ENCODE data around the gene ABTB2. TPM values are rescaled to one million over a fixed set of nuclear protein-coding genes. Genes with fewer than 3 reads are reported as not detected.
"Not testable (repeated sequence)": the region's sequence is repeated elsewhere in the genome, so short reads cannot be mapped to it uniquely, and the experiment has no call there.

The ABTB2 gene
- 10 to 100 TPM; 12.2 to 30.3 TPM for total RNA-seq

DNA sequence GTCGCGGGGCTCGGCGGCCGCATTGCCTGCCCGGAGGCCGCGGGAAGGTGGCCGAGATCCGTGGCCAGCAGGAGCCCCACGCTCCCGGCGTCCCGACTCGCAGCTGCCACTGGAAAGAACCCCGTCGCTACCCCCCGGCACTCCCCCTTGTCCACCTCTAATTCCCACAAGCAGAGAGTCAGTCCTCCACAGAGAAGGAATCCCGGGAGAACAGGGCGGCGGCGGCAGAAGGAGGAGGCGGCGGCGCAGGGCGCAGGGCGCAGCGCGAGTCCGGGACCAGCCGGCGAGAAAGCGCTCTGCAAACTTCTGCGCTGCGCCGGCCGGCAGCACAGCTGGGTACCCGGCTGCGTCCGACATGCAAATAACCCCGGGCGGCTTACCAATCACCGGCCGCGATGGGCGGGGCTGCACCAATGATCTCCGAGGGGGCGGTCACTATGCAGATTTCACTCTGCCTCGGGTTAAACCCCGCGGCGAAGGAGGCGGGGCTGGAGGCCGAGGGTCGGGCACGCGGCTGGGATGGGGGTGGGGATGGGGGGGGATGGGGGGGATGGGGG, at the start of gene ABTB2:
Gene ABTB2 (minus strand): TSS at position 310 of the 557 bp plus-strand sequence.
- Mint-ChIP-seq H3K27ac (no peak within 1 kb of the TSS), H3K9me3 (no peaks in the 10 kb centered on the region), H3K36me3 (peaks cover 7% of the 10 kb centered on the region), H3K4me3 (peak within 1 kb of the TSS; percentile 82), H3K4me1 (ENCODE audit: low read depth in 2 of 2) (peaks cover 30 to 35% of the 10 kb centered on the region in 2 donors), H3K27me3 (peaks cover 29 to 65% of the 10 kb centered on the region in 2 donors)
- peak; percentile 97 for ATAC-seq
- peak; percentile 98 for DNase-seq (ENCODE audit: low spot score)

DNA sequence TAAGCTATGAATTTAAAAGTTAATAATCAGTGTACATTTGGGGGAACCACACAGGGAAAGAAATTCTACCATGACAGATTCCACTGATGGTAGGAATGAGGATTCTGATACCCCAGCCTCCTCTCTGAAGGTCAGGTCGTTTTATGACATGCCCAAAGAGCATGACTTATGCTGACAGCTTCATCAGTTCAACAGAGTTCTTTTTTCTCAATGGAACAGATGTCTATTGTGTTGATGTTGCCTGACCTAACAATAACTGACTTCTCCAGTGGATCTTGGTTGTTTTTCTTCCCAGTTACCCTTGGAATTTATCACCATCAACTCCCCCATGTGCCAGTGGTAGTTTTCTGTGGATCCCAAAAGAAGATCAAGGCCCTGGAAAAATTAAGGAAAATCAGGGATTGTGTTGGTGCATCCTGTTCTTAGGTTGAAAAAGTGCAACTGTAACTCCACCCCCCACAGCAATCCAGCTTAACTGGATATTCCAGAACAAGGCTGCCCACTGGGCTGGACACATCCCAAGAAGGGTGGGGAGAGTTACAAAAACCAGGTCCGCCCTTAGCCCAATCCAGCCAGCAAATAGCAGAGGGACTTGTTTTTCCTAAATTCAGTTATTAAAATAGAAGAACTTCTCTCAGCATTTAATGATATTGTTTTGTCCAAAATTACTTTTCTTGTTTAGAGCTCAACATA, 49.5 kb upstream of the ABTB2 start:
- no peaks in the 10 kb centered on the region for H3K9me3 Mint-ChIP-seq
- ATAC-seq (no peak), DNase-seq (ENCODE audit: low spot score) (no peak)
- no peaks in the 10 kb centered on the region for H3K36me3 Mint-ChIP-seq
- peaks cover 0 to 9% of the 10 kb centered on the region in 2 donors for H3K4me1 Mint-ChIP-seq (ENCODE audit: low read depth in 2 of 2)
- no peak overlapping the region for H3K27ac Mint-ChIP-seq
- no peak overlapping the region for H3K4me3 Mint-ChIP-seq
- peaks cover 33 to 51% of the 10 kb centered on the region in 2 donors for H3K27me3 Mint-ChIP-seq

DNA sequence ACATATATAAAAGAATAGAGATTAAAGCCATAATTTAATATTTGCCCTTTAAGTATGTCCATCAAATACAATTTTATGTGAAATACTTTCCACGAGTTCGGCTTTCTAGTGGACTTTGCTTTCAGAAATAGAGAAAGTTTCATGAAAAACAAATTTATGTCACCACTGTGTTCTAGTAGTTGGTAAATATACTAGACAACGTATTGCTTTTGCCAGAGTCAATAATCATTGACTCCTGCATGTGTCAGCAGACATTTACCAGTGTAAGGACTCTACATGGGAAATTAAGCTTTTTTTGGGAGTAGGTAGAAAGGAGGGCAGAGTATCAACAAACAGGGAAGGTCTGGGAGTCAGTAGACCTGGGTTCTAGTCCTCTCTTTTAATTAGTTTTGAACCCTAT, 48.6 kb upstream of the ABTB2 start:
- no peaks in the 10 kb centered on the region for H3K36me3 Mint-ChIP-seq
- ATAC-seq = no peak
- no peak overlapping the region for H3K4me3 Mint-ChIP-seq
- H3K27me3 Mint-ChIP-seq = peaks cover 33 to 51% of the 10 kb centered on the region in 2 donors
- H3K4me1 Mint-ChIP-seq (ENCODE audit: low read depth in 2 of 2) = peaks cover 0 to 9% of the 10 kb centered on the region in 2 donors
- no peaks in the 10 kb centered on the region for H3K9me3 Mint-ChIP-seq
- H3K27ac Mint-ChIP-seq = no peak overlapping the region
- DNase-seq (ENCODE audit: low spot score) = no peak

DNA sequence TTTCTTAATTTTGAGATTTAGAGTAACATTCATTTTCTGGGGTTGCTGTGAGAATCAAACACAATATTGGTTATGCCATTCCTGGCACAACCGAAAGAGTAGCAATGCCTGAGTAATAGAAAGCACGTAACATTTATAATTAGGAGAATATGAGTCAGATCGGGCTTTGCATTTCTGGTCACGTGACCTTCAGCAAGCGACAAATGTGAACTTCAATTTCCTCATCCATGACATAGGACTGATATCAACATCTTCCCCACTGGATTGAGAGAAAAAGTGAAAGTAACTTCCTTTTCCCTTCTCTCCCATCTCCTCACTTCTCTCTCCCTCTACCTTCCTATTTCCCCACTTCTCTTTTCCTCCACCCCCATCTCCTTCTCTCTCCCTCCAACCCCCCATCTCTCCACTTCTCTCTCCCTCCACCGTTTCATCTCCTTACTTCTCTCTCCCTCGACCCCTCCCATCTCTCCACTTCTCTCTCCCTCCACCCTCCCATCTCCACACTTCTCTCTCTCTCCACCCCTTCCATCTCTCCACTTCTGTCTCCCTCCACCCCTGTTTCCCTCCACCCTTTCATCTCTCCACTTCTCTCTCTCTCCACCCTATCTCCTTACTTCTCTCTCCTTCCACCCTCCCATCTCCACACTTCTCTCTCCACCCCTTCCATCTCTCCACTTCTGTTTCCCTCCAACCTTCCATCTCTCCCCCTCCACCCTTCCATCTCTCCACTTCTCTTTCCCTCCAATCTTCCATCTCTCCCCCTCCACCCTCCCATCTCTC, 47.5 kb upstream of the ABTB2 start:
- no peak for DNase-seq (ENCODE audit: low spot score)
- no peak for ATAC-seq

DNA sequence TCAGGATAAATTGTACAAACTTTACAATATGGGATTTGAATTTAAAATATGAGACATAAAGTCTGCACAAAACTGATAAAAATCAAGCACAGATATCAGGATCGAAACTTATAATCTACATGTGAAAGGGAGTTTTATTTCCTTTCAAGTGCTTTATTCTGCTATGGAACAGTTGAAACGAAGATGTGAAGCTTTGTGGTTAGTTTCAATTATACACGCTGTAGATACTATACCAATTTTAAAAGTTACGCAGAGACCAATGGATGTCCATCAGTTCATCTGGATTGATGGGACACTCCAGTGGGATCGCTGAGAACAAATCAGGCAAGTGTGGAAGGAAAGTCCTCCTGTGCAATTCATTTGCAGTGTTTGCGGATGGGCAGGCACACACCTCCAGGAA, 46.5 kb upstream of the ABTB2 start:
- no peak overlapping the region for H3K4me3 Mint-ChIP-seq
- no peaks in the 10 kb centered on the region for H3K9me3 Mint-ChIP-seq
- H3K27ac Mint-ChIP-seq = no peak overlapping the region
- ATAC-seq = no peak
- H3K4me1 Mint-ChIP-seq (ENCODE audit: low read depth in 2 of 2) = peaks cover 0 to 9% of the 10 kb centered on the region in 2 donors
- H3K36me3 Mint-ChIP-seq = no peaks in the 10 kb centered on the region
- peaks cover 29 to 46% of the 10 kb centered on the region in 2 donors for H3K27me3 Mint-ChIP-seq
- no peak for DNase-seq (ENCODE audit: low spot score)

More for the DNA sequence above, 47.5 kb upstream of the ABTB2 start:
- H3K9me3 Mint-ChIP-seq = no peaks in the 10 kb centered on the region
- no peaks in the 10 kb centered on the region for H3K36me3 Mint-ChIP-seq
- H3K27me3 Mint-ChIP-seq = peaks cover 33 to 51% of the 10 kb centered on the region in 2 donors
- no peak overlapping the region for H3K27ac Mint-ChIP-seq
- H3K4me1 Mint-ChIP-seq (ENCODE audit: low read depth in 2 of 2) = peaks cover 0 to 9% of the 10 kb centered on the region in 2 donors
- no peak overlapping the region for H3K4me3 Mint-ChIP-seq

DNA sequence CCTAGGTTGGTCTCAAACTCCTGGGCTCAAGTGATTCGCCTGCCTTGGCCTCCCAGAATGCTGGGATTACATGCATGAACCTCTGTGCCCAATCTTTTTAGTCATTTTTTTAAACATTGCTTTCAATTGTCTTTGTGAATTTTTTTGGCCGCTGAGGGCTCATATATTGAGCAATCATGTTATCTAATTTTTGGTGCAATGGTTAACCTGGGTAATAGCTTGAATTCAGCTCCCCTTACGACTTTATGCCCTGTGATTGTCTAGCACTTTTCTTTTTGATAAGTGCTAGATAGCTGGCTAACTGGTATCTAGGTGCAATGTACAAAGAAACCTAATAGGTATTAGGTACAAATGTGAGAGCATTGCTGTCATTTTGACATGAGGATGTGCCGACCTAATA, 45.6 kb upstream of the ABTB2 start:
- Mint-ChIP-seq H3K36me3 (no peaks in the 10 kb centered on the region), H3K27me3 (peaks cover 26 to 38% of the 10 kb centered on the region in 2 donors), H3K27ac (no peak overlapping the region), H3K4me1 (ENCODE audit: low read depth in 2 of 2) (peaks cover 0 to 9% of the 10 kb centered on the region in 2 donors), H3K4me3 (no peak overlapping the region), H3K9me3 (no peaks in the 10 kb centered on the region)
- ATAC-seq (no peak), DNase-seq (ENCODE audit: low spot score) (no peak)

DNA sequence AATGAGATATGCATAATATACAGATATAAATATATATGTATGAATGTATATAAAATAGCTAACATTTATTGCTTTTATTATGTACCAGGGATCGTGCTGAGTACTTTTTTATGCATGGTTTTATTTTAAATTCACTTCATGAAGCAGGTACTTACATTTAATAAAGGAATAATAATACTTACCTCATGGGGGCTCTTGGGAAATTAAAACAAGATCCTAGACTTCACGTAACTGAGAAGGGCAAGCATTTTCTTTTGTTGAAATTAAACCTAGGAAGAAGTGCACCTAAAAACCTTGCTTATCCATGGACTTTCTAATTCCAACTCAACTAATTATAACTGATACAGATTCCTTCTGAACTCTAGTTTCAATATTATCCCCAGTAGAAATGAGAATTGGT, 40.0 kb upstream of the ABTB2 start:
- no peak for DNase-seq (ENCODE audit: low spot score)
- H3K4me1 Mint-ChIP-seq (ENCODE audit: low read depth in 2 of 2) = no peaks in the 10 kb centered on the region
- ATAC-seq = no peak
- H3K36me3 Mint-ChIP-seq = peaks cover 13% of the 10 kb centered on the region
- H3K27ac Mint-ChIP-seq = no peak overlapping the region
- H3K27me3 Mint-ChIP-seq = peaks cover 6 to 17% of the 10 kb centered on the region in 2 donors
- H3K4me3 Mint-ChIP-seq = no peak overlapping the region
- H3K9me3 Mint-ChIP-seq = no peaks in the 10 kb centered on the region

DNA sequence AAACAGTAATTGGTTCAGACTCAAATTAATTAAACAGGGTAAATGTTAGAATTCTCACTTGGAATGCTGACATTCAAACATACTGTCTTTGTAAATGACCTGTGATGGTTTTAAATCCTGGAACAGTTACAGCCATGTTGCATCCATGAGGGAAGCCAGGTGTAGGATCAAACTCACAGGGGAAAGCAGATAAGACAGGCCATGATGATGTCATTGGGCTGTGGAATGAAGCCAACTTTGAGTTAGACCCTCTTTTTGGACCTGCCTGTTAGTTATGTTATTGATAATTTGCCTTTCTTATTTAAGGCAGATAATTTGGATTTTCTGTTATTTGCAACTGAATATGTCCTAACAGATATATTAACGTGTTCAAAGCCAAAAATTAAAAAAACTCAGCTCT, 39.3 kb upstream of the ABTB2 start:
- H3K36me3 Mint-ChIP-seq = peaks cover 20% of the 10 kb centered on the region
- no peak overlapping the region for H3K27ac Mint-ChIP-seq
- peaks cover 9 to 24% of the 10 kb centered on the region in 2 donors for H3K27me3 Mint-ChIP-seq
- H3K9me3 Mint-ChIP-seq = no peaks in the 10 kb centered on the region
- ATAC-seq (no peak), DNase-seq (ENCODE audit: low spot score) (no peak)
- H3K4me1 Mint-ChIP-seq (ENCODE audit: low read depth in 2 of 2) = no peaks in the 10 kb centered on the region
- H3K4me3 Mint-ChIP-seq = no peak overlapping the region

DNA sequence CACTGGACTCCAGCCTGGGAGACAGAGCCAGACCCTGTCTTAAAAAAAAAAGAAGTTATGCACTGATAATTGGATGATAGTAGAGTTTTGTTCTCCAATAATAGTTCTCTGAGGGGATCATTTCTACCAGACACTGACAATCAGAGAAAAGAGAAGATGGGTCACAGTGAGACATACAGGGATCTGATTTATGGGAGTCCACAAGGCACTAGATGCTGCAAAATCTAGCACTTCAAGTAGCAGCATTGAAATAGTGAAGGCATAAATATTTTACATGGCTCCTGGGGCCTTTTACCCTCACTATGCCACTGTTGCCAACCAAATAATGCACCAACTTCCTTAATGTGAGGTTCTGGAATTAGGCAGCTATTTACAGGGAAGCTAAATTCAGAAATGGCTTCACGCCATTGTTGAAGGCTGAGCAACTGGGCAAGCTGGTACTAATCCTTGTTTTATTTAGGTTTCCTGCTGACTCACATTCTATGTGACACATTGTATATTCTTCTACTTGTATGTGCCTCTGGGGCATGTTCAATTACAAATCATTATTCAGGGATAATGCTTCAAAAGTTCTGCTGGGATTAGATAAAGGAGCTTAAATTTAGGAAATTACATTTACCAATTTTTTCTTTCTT, 38.2 kb upstream of the ABTB2 start:
- Mint-ChIP-seq H3K4me3 (no peak overlapping the region), H3K36me3 (peaks cover 23% of the 10 kb centered on the region), H3K27me3 (peaks cover 17 to 34% of the 10 kb centered on the region in 2 donors), H3K4me1 (ENCODE audit: low read depth in 2 of 2) (no peaks in the 10 kb centered on the region), H3K9me3 (no peaks in the 10 kb centered on the region), H3K27ac (no peak overlapping the region)
- ATAC-seq = no peak
- no peak for DNase-seq (ENCODE audit: low spot score)

DNA sequence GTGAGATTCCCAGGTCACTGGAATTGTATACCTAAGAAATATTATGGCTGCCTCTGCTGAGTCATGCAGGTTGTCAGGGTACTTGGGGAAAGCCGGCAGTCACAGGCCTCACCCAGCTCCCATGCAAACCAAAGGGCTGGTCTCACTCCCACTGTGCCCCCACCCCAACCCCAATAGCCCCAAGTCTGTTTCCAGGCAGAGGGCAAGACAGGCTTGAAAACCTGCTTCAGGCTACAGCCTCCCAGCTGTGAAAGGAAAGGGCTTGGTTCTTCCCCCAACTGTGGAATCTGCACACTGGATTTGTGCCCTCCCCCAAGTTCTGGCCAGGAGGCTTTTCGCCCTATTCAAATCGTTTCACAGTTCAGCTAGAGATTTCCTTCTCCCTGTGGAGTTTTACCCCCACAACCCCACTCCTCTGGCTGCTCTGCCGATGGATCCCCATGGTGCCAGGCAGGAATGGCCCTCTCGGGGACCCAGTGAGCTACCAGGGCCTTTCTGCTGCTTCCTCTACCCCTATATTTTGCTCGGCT, 37.0 kb upstream of the ABTB2 start:
- Mint-ChIP-seq H3K4me1 (ENCODE audit: low read depth in 2 of 2) (no peaks in the 10 kb centered on the region), H3K27me3 (peaks cover 29 to 46% of the 10 kb centered on the region in 2 donors), H3K4me3 (no peak overlapping the region), H3K36me3 (peaks cover 23% of the 10 kb centered on the region), H3K27ac (no peak overlapping the region), H3K9me3 (no peaks in the 10 kb centered on the region)
- ATAC-seq (no peak), DNase-seq (ENCODE audit: low spot score) (no peak)

DNA sequence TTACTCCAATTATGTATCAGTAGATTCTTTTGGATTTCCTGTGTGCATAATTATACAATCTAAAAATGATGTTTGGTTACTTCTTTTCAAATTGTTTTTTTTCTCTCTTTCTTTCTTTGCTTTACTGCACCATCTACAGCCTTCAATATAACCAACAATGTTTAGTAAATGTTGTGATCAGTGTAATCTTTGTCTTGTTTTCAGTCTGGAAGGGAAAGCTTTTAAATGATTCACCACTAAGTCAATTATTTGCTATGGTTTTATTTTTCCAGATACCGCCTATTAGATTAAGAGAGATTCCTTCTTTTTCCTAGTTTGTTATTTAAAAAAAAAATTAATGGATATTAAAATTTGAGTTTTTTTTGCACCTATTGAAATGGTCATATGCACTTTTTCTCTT, 29.8 kb upstream of the ABTB2 start:
- Mint-ChIP-seq H3K27ac (no peak overlapping the region), H3K36me3 (peaks cover 8% of the 10 kb centered on the region), H3K27me3 (peaks cover 30 to 51% of the 10 kb centered on the region in 2 donors), H3K4me1 (ENCODE audit: low read depth in 2 of 2) (peaks cover 0 to 4% of the 10 kb centered on the region in 2 donors), H3K9me3 (no peaks in the 10 kb centered on the region), H3K4me3 (no peak overlapping the region)
- ATAC-seq (no peak), DNase-seq (ENCODE audit: low spot score) (no peak)

DNA sequence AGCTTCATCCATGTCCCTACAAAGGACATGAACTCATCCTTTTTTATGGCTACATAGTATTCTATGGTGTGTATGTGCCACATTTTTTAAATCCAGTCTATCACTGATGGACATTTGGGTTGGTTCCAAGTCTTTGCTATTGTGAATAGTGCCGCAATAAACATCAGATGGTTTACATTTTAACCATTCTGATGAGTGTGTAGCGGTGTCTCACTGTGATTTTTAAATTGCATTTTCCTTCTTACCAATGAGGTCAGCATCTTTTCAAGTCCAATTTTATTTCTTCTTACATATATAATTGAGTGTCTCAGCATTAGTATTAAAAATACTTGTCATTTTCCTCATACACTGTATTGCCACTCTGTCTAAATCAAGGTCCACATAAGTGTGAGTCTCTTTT, 28.5 kb upstream of the ABTB2 start:
- H3K4me3 Mint-ChIP-seq; H3K4me1 Mint-ChIP-seq (ENCODE audit: low read depth in 2 of 2); H3K36me3 Mint-ChIP-seq; H3K9me3 Mint-ChIP-seq; DNase-seq (ENCODE audit: low spot score); ATAC-seq; H3K27ac Mint-ChIP-seq: not testable (repeated sequence)
- peaks cover 22 to 38% of the 10 kb centered on the region in 2 donors for H3K27me3 Mint-ChIP-seq

DNA sequence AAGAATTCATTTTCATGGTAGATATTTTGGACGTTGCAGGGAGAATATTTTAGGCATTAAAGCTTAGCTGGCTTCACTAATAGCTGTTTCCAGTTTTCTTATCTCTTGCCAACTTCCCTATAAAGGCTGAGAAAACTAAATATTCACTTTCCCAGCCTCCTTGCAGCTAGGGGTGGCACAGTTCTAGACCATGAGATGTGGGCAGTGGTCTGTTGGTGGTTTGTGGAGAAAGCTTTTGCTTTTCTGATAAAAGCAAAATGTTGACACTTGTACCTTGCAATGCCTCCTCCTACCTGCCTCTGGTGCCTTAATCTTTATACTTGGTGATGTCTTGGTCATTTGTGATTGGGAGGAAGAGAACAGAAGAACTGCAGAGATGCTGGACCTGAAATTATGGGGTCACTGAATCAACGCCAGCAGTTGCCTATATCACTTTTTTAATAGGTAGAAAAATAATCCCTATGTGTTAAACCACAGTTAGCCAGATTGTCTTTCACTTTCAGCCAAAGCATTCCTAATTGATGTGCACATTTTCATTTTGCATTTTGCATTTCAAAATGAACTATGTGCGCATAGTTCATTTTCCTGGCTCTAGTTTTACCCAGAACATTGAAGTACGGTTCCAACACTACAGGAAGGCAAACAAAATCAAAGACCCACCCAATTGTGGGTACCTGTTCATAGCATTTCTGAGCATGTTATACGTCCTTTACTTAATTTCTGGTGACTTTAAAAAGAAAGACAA, 24.9 kb upstream of the ABTB2 start:
- Mint-ChIP-seq H3K4me3 (no peak overlapping the region), H3K9me3 (no peaks in the 10 kb centered on the region)

More for the DNA sequence above, 24.9 kb upstream of the ABTB2 start:
- peaks cover 0 to 4% of the 10 kb centered on the region in 2 donors for H3K4me1 Mint-ChIP-seq (ENCODE audit: low read depth in 2 of 2)
- no peaks in the 10 kb centered on the region for H3K36me3 Mint-ChIP-seq
- H3K27me3 Mint-ChIP-seq = peaks cover 7 to 10% of the 10 kb centered on the region in 2 donors
- no peak overlapping the region for H3K27ac Mint-ChIP-seq
- DNase-seq (ENCODE audit: low spot score) (no peak), ATAC-seq (no peak)

Measured in natural killer cell treated with Interleukin-12 subunit alpha and Interleukin-12 subunit beta and Interleukin-15 and Interleukin-18, amount 100 ng/mL, for 72 hours (primary cell).